Body of pancreas (tissue), 4 donors: ENCODE measurements around the gene FGFBP1. TPM values are rescaled to one million over a fixed set of nuclear protein-coding genes. Genes with fewer than 3 reads are reported as not detected.

Experiments
- ATAC-seq: fragments of 150-250 bp; one replicate; pipeline ENCODE4 v1.9.1; 2016
- DNase-seq, 4 donors: peaks; one replicate each; pipeline ENCODE4 v3.0.0-alpha.2; 2019
- H3K27ac ChIP-seq, 4 donors: fragments of 200-600 bp; sonication (generic); 1 replicate in 3 of 4; 2 replicates in 1 of 4; pipeline versions ENCODE4 v1.5.1 to v1.6.1; 2016 to 2019; ENCODE audit warnings: mild to moderate bottlenecking in 1 of 4, mixed read lengths in 1 of 4, moderate library complexity in 1 of 4
- H3K27me3 ChIP-seq, 2 donors: fragments of 200-600 bp; sonication (generic); one replicate each; pipeline ENCODE4 v1.6.0; 2016; ENCODE audit warnings: mild to moderate bottlenecking in 1 of 2
- H3K36me3 ChIP-seq, 2 donors: fragments of 200-600 bp; sonication (generic); replicated peaks in 1 of 2; 2 replicates each; pipeline ENCODE4 v1.5.1; 2016; ENCODE audit warnings: low read depth in 2 of 2; ENCODE audit not compliant: insufficient read depth in 1 of 2
- H3K4me1 ChIP-seq: fragments of 200-600 bp; sonication (generic); one replicate; pipeline ENCODE4 v1.6.0; 2016
- H3K4me3 ChIP-seq, 2 donors: fragments of 200-600 bp; sonication (generic); 1 replicate in 1 of 2; 2 replicates in 1 of 2; pipeline ENCODE4 v1.5.1; 2016 to 2019
- H3K9me3 ChIP-seq, 3 donors: fragments of 200-600 bp; sonication (generic); 1 replicate in 2 of 3; 2 replicates in 1 of 3; pipeline ENCODE4 v1.5.1; 2016
- POLR2A ChIP-seq, 3 donors: fragments of 450-650 bp; IDR thresholded peaks; one replicate each; pipeline ENCODE4 v1.6.1; 2016; ENCODE audit warnings: antibody characterized with exemption in 3 of 3, mild to moderate bottlenecking in 2 of 3
- WGBS, 2 donors: methylation state at CpG; one replicate each; pipeline ENCODE4 v1.1.5; 2017; 5-methylcytosine and 5-hydroxymethylcytosine counted together
- intact Hi-C: fragments of 100-400 bp; cut with DNase I; formaldehyde crosslinking; loops from one replicate; pipeline ENCODE4 v1.15.1; 2023
- total RNA-seq, 2 donors: library from RNA; depleted of rRNA; stranded (reverse); fragments of >200 nt; gene quantifications; one replicate each; pipeline ENCODE4 v1.1.0, GENCODE V29; 2016
- TF ChIP-seq, protein P1 (sequence below), 7 experiments: fragments of 450-650 bp in 4 of 7; fragments of 200-600 bp in 3 of 7; sonication (generic) in 3 of 7; IDR thresholded peaks; one replicate each; pipeline ENCODE4 v1.5.1; 2016 to 2019; ENCODE audit warnings: antibody characterized with exemption in 7 of 7

FGFBP1 gene
- total RNA-seq, 2 donors from 2014 or later, result not detected

DNA sequence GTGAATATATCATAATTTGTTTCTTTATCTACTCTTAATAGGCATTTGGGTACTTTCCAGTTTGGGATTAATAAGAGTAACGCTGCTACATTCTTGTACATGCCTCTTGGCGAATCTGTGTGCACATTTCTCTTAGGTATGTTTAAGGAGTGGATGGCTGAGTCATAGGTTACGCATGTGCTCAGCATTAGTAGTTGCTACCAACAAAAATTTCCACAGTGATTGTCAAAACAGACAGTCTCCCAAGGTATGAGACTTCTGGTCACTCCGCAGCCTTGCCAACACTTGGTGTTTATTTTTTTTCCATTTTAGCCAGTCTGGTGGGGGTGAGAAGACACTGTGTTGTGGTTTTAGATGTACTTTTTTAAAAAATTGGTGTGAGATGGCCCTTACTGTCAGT lies 44.6 kb downstream of the FGFBP1 start:
- TF ChIP-seq, protein P1, sequence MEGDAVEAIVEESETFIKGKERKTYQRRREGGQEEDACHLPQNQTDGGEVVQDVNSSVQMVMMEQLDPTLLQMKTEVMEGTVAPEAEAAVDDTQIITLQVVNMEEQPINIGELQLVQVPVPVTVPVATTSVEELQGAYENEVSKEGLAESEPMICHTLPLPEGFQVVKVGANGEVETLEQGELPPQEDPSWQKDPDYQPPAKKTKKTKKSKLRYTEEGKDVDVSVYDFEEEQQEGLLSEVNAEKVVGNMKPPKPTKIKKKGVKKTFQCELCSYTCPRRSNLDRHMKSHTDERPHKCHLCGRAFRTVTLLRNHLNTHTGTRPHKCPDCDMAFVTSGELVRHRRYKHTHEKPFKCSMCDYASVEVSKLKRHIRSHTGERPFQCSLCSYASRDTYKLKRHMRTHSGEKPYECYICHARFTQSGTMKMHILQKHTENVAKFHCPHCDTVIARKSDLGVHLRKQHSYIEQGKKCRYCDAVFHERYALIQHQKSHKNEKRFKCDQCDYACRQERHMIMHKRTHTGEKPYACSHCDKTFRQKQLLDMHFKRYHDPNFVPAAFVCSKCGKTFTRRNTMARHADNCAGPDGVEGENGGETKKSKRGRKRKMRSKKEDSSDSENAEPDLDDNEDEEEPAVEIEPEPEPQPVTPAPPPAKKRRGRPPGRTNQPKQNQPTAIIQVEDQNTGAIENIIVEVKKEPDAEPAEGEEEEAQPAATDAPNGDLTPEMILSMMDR (IDR thresholded peaks at IDR 0.05), result no peak
- no peak for TF ChIP-seq POLR2A (IDR thresholded peaks at IDR 0.05)
- Histone ChIP-seq H3K36me3 (no peaks in the 10 kb centered on the region), H3K4me1 (no peaks in the 10 kb centered on the region), H3K27ac (no peak overlapping the region), H3K27me3 (no peaks in the 10 kb centered on the region), H3K4me3 (no peak overlapping the region), H3K9me3 (no peaks in the 10 kb centered on the region)
- intact Hi-C loops, result no loop called here
- DNase-seq, result no peak
- ATAC-seq, result no peak
- WGBS, 2 donors, result 70 to 84% methylated on average over 4 of the region's 4 CpGs

DNA sequence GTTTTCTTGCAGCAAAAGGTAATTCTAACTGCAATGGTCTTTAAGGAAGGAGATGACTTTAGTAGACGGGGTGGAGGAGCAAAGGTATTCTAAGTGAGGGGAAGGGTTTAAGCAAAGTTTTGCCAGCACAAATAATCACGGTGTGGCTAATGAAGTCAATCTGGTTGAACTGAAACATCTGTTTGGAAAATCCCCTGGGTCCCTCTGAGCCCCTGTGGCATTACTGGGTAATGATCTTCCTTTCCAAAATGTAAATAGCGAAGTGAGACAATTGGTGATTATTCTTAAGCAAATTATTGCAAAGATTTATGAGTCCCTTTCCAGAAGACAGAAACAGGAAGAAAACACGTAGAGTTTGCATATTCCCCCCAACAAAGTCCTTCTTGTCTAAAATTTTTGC lies 47.2 kb downstream of the FGFBP1 start:
- H3K27me3 ChIP-seq, result no peaks in the 10 kb centered on the region
- H3K9me3 ChIP-seq, result no peaks in the 10 kb centered on the region
- 37 to 42% methylated on average over 4 of the region's 4 CpGs for WGBS, 2 donors
- no peak for ATAC-seq
- no peak for DNase-seq
- H3K4me1 ChIP-seq, result no peaks in the 10 kb centered on the region
- H3K27ac ChIP-seq, result no peak overlapping the region
- no peaks in the 10 kb centered on the region for H3K36me3 ChIP-seq
- intact Hi-C loops, result no loop called here
- no peak overlapping the region for H3K4me3 ChIP-seq
- TF ChIP-seq, protein P1 (IDR thresholded peaks at IDR 0.05), result no peak
- TF ChIP-seq POLR2A (IDR thresholded peaks at IDR 0.05), result no peak

- no peak for TF ChIP-seq POLR2A (IDR thresholded peaks at IDR 0.05)
- TF ChIP-seq, protein P1 (IDR thresholded peaks at IDR 0.05), result no peak
- WGBS, 2 donors, result 83 to 86% methylated on average over 4 of the region's 4 CpGs
- intact Hi-C loops, result no loop called here
- H3K36me3 ChIP-seq, result no peaks in the 10 kb centered on the region
- H3K27ac ChIP-seq, result no peak overlapping the region
- DNase-seq, result no peak
- no peaks in the 10 kb centered on the region for H3K4me1 ChIP-seq
- no peak for ATAC-seq
- no peaks in the 10 kb centered on the region for H3K27me3 ChIP-seq
- no peak overlapping the region for H3K4me3 ChIP-seq
- H3K9me3 ChIP-seq, result no peaks in the 10 kb centered on the region
Observed at GRCh38 chr4:15890246-15890829, 48.2 kb downstream of the FGFBP1 start.

DNA sequence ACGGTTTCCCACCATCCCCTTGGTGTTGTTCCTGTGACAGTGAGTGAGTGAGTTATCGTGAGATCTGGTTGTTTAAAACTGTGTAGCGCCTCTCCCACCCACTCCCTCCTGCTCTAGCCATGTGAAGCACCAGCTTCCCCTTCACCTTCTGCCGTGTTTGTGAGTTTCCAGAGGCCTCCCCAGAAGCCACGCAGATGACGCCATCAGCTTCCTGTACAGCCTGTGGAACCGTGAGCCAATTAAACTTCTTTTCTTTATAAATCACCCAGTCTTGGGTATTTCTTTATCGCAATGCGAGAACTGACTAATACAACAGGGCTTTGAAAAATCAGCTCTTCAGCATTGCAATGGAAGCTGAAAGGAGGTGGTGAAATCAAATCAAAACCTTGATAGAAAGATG lies 50.0 kb downstream of the FGFBP1 start:
- Histone ChIP-seq H3K9me3 (no peaks in the 10 kb centered on the region), H3K4me3 (no peak overlapping the region), H3K36me3 (no peaks in the 10 kb centered on the region), H3K27ac (no peak overlapping the region), H3K27me3 (no peaks in the 10 kb centered on the region), H3K4me1 (no peaks in the 10 kb centered on the region)
- DNase-seq (no peak), ATAC-seq (no peak)
- TF ChIP-seq, protein P1 (IDR thresholded peaks at IDR 0.05), result no peak
- no peak for TF ChIP-seq POLR2A (IDR thresholded peaks at IDR 0.05)
- WGBS, 2 donors, result 79 to 83% methylated on average over 9 of the region's 9 CpGs
- intact Hi-C loops, result loop anchor here (10.0 kb wide), 1 partner anchor 376 kb away; no protein-coding TSS in a partner anchor

Other genes with a start within 250 kb of the FGFBP1 start
- 1 to 10 TPM in 1 of 2 donors, under 1 TPM in 1; 0.99 to 1.6 TPM for gene BST1, start 235.7 kb downstream of the FGFBP1 start, total RNA-seq
- gene CD38, start 160.4 kb downstream of the FGFBP1 start, total RNA-seq, result 1 to 10 TPM in 1 of 2 donors, under 1 TPM in 1; 0.78 to 2.6 TPM
- 1 to 10 TPM in 1 of 2 donors, not detected in 1; 4.0 TPM for gene FGFBP2, start 24.4 kb upstream of the FGFBP1 start, total RNA-seq
- gene PROM1, start 145.3 kb upstream of the FGFBP1 start, total RNA-seq, result 10 to 100 TPM; 23.7 to 24.6 TPM